Measurements from ENCODE around the gene ARMC10. TPM values are rescaled to one million over a fixed set of nuclear protein-coding genes. Genes with fewer than 3 reads are reported as not detected.
"Not testable (repeated sequence)": the region's sequence is repeated elsewhere in the genome, so short reads cannot be mapped to it uniquely, and the experiment has no call there.

Gene ARMC10
- total and polyA plus RNA-seq, 2 donors (not counting 3 experiments of a cell fraction or from before 2014, with no cell fraction given), result 16.6 to 39.2 TPM

DNA sequence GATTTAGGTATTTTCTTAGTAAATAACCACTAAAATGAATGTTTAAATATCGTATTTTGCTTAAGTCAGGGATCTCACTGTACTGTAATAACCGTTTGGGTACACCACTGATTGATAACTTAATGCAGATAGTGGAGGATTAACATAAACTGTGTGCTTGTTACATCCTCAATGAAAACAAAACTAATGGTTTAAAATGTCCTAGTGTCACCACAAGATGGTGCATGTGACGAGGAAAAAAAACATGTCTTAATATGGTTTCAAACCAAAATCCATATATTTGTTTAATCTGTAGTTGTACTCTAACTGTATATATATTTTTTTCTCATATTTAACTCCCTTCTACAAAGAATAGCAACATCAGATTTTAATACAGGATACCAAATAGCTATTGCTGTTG is 19.2 kb downstream of the ARMC10 start:
- Histone ChIP-seq H3K4me1 (ENCODE audit: control insufficient read depth, extremely low read depth, insufficient read depth, low read length) (no peaks in the 10 kb centered on the region), H3K9me1 (replicated peaks; ENCODE audit: control insufficient read depth, extremely low read depth, insufficient read depth, low read length) (no peaks in the 10 kb centered on the region), H3K27me3 (ENCODE audit: control insufficient read depth in 2 of 2, insufficient read depth in 2 of 2, low read length in 2 of 2) (no peaks in the 10 kb centered on the region), H3K9ac (replicated peaks; ENCODE audit: extremely low read depth, insufficient read depth, low read length) (no peak overlapping the region), H3K27ac (ENCODE audit: insufficient read depth, low read depth, low read length) (no peak overlapping the region), H2AFZ (ENCODE audit: low read depth, low read length) (no peak overlapping the region), H3K36me3 (ENCODE audit: control insufficient read depth in 2 of 2, extremely low read depth in 1 of 2, insufficient read depth in 2 of 2, low read length in 2 of 2) (peaks cover 4 to 8% of the 10 kb centered on the region in 2 experiments), H3K9me3 (replicated peaks; ENCODE audit: control insufficient read depth, insufficient read depth, low read length) (no peaks in the 10 kb centered on the region), H3K4me3 (replicated peaks in 1 of 3; ENCODE audit: insufficient read depth in 1 of 3, low read depth in 1 of 3, low read length in 3 of 3) (no peak overlapping the region), H4K20me1 (replicated peaks; ENCODE audit: control insufficient read depth, extremely low read depth, insufficient read depth, low read length) (no peaks in the 10 kb centered on the region), H3K79me2 (ENCODE audit: control insufficient read depth, insufficient read depth, low read length) (no peaks in the 10 kb centered on the region), H3K4me2 (ENCODE audit: insufficient read depth, low read length) (no peak overlapping the region)
- TF ChIP-seq MYC (IDR thresholded peaks at IDR 0.05; ENCODE audit: low read depth, low read length), result no peak
- no peak for TF ChIP-seq GATA2 (IDR thresholded peaks at IDR 0.05; ENCODE audit: insufficient read depth, insufficient read length, low read depth, low read length)
- no peak for TF ChIP-seq FOS (IDR thresholded peaks at IDR 0.05; ENCODE audit: borderline replicate concordance, insufficient read depth, low read length)
- no peak for TF ChIP-seq EZH2 (IDR thresholded peaks at IDR 0.05; ENCODE audit: borderline replicate concordance, low read depth, low read length, severe bottlenecking)
- TF ChIP-seq POLR2AphosphoS5 (IDR thresholded peaks at IDR 0.05; ENCODE audit: insufficient read depth, low read depth, low read length), result no peak
- ChIA-PET CTCF (interaction anchor here (0.6 kb wide), 1 partner anchor 336 kb away, joined by 4 read pairs; no protein-coding TSS in a partner anchor), POLR2A (no interaction called here)
- intact Hi-C loops (cut with micrococcal nuclease), result no loop called here
- BruUV-seq (replicated peaks), result no TSS peak
- no peak for FAIRE-seq
- dilution Hi-C loops (cut with MboI; ENCODE audit: extremely low pct_ligation_motif_present, low sequenced_read_pairs), result no loop called here
- DNase-seq (ENCODE audit: low read depth, low spot score), result no peak

DNA sequence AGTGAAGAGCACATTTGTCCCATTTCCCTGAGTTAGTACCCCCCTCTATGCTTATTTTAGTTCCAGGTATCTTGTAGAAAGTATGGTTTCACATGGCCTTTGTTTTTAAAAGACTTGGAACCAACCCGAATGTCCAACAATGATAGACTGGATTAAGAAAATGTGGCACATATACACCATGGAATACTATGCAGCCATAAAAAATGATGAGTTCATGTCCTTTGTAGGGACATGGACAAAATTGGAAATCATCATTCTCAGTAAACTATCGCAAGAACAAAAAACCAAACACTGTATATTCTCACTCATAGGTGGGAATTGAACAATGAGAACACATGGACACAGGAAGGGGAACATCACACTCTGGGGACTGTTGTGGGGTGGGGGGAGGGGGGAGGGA is 20.6 kb downstream of the ARMC10 start:
- DNase-seq (ENCODE audit: low read depth, low spot score); dilution Hi-C loops (cut with MboI; ENCODE audit: extremely low pct_ligation_motif_present, low sequenced_read_pairs); H3K27ac ChIP-seq (ENCODE audit: insufficient read depth, low read depth, low read length); FAIRE-seq; H3K9me1 ChIP-seq (replicated peaks; ENCODE audit: control insufficient read depth, extremely low read depth, insufficient read depth, low read length); H3K36me3 ChIP-seq (ENCODE audit: control insufficient read depth in 2 of 2, extremely low read depth in 1 of 2, insufficient read depth in 2 of 2, low read length in 2 of 2); H3K4me1 ChIP-seq (ENCODE audit: control insufficient read depth, extremely low read depth, insufficient read depth, low read length); H4K20me1 ChIP-seq (replicated peaks; ENCODE audit: control insufficient read depth, extremely low read depth, insufficient read depth, low read length); H3K79me2 ChIP-seq (ENCODE audit: control insufficient read depth, insufficient read depth, low read length); BruUV-seq (replicated peaks); H2AFZ ChIP-seq (ENCODE audit: low read depth, low read length); H3K27me3 ChIP-seq (ENCODE audit: control insufficient read depth in 2 of 2, insufficient read depth in 2 of 2, low read length in 2 of 2); H3K9ac ChIP-seq (replicated peaks; ENCODE audit: extremely low read depth, insufficient read depth, low read length); intact Hi-C loops (cut with micrococcal nuclease); H3K4me2 ChIP-seq (ENCODE audit: insufficient read depth, low read length); H3K9me3 ChIP-seq (replicated peaks; ENCODE audit: control insufficient read depth, insufficient read depth, low read length); POLR2A ChIA-PET; H3K4me3 ChIP-seq (replicated peaks in 1 of 3; ENCODE audit: insufficient read depth in 1 of 3, low read depth in 1 of 3, low read length in 3 of 3): not testable (repeated sequence)
- CTCF ChIA-PET, result interaction anchor here (1.2 kb wide), 1 partner anchor 11 kb away, joined by 3 read pairs; no protein-coding TSS in a partner anchor

Data from endothelial cell of umbilical vein (primary cell).